Left ventricle myocardium inferior (tissue), 1 donor: ENCODE results near the gene AP3D1. TPM values are rescaled to one million over a fixed set of nuclear protein-coding genes. Genes with fewer than 3 reads are reported as not detected.

Source experiments
- DNase-seq: peaks from one replicate; pipeline ENCODE4 v3.0.0-alpha.2; 2020
- H3K27ac ChIP-seq: fragments of 200-600 bp; replicated peaks from 2 replicates; pipeline ENCODE4 v1.8.0; 2021
- H3K27me3 ChIP-seq: fragments of 200-600 bp; 2 replicates; pipeline ENCODE4 v1.8.0; 2021; ENCODE audit warnings: low read depth
- H3K36me3 ChIP-seq: fragments of 200-600 bp; 2 replicates; pipeline ENCODE4 v1.8.0; 2021
- H3K4me1 ChIP-seq: fragments of 200-600 bp; 2 replicates; pipeline ENCODE4 v1.8.0; 2021
- H3K4me3 ChIP-seq: fragments of 200-600 bp; 2 replicates; pipeline ENCODE4 v1.8.0; 2021; ENCODE audit warnings: mild to moderate bottlenecking, moderate library complexity
- H3K9me3 ChIP-seq: fragments of 200-600 bp; replicated peaks from 2 replicates; pipeline ENCODE4 v1.8.0; 2021
- intact Hi-C: fragments of 100-400 bp; cut with micrococcal nuclease; formaldehyde crosslinking; loops from one replicate; pipeline ENCODE4 v1.11.0; 2022
- total RNA-seq: library from RNA; stranded (reverse); fragmentation: NEBNext Ultra II Directional; extraction: Animal tissue kit (Norgen Biotek cat#: 25700); gene quantifications from one replicate; pipeline ENCODE4 v1.2.1, GENCODE V29; 2021
- TF ChIP-seq, protein P1 (sequence below): fragments of 200-600 bp; IDR thresholded peaks from 2 replicates; pipeline ENCODE4 v1.8.0; 2021; ENCODE audit warnings: antibody characterized with exemption, mild to moderate bottlenecking, borderline replicate concordance
- donor health status: DM: no; HTN: yes; CAD: no; lungs with severe emphysema.

Gene AP3D1
- total RNA-seq, 1 donor from 2014 or later = 75.4 TPM

DNA sequence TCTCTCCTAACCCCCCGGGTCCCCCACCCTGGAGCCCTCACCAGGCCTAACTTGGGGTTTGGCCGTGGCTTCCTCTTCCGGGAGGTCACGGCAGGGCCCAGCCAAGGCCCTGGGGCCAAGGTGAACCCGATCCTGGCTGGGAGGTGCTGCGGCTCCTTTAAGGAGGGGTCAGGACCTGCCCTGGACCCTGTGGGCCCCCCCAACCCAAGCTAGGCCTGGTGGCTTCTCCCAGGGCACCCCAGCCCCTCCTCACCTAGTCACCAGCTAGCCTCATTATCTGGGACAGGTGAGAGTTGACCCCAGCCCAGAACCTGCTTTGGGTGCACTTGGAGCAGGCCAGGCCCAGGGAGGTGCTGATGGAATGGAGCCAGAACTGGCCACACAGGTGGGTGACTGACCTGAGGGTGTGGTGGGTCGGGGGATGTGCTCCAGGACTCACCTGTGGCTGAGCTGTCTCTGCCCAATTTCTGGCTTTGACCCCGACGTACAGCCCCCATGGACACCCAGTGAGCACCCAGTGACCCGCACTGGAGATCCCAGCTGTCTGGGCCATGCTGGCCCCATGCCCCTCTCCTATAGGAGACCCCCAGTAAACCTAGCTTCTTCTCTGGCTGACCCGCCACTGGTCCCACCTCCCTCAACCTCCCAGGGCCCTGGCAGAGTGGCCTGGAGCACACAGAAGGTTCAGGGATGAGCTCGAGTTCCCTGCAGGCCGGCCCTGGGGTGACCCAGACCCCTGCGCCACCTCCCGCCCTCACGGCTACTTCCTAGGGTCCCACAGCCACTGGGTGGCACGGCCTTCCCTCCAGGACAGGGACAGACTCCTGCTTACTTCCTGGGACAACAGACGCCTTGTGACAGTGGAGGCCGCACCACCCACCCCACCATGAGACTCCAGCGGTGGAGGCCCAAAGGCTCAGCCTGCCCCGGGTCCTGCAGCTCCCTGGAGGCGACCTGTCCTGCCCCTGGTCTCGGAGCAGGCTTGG lies 93.6 kb downstream of the AP3D1 start:
- Histone ChIP-seq H3K27me3 (no peaks in the 10 kb centered on the region), H3K4me1 (peaks cover 89% of the 10 kb centered on the region), H3K4me3 (no peak overlapping the region), H3K27ac (peak overlapping the region; percentile 100), H3K36me3 (no peaks in the 10 kb centered on the region), H3K9me3 (no peaks in the 10 kb centered on the region)
- no peak for DNase-seq
- TF ChIP-seq, protein P1, sequence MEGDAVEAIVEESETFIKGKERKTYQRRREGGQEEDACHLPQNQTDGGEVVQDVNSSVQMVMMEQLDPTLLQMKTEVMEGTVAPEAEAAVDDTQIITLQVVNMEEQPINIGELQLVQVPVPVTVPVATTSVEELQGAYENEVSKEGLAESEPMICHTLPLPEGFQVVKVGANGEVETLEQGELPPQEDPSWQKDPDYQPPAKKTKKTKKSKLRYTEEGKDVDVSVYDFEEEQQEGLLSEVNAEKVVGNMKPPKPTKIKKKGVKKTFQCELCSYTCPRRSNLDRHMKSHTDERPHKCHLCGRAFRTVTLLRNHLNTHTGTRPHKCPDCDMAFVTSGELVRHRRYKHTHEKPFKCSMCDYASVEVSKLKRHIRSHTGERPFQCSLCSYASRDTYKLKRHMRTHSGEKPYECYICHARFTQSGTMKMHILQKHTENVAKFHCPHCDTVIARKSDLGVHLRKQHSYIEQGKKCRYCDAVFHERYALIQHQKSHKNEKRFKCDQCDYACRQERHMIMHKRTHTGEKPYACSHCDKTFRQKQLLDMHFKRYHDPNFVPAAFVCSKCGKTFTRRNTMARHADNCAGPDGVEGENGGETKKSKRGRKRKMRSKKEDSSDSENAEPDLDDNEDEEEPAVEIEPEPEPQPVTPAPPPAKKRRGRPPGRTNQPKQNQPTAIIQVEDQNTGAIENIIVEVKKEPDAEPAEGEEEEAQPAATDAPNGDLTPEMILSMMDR = no peak
- intact Hi-C loops = no loop called here

DNA sequence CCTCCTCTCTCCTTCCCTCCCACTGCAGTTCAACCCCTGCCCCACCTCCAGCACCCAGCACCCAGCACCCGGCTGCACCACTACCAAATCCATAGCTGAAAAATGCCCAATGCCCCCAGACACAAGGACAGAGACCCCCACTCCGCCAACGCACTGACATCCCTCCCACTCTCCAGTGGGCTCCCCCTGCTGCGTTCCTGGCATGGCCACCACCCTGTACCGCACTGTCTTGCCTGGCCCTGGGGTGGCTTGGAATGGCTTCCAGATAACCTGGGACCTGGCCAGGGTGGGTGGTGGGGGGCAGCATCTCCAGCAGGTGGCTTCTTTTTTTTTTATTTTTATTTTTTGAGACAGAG lies 94.6 kb downstream of the AP3D1 start:
- Histone ChIP-seq H3K36me3 (no peaks in the 10 kb centered on the region), H3K4me1 (peaks cover 88% of the 10 kb centered on the region), H3K9me3 (no peaks in the 10 kb centered on the region), H3K27me3 (no peaks in the 10 kb centered on the region), H3K4me3 (no peak overlapping the region), H3K27ac (peak overlapping the region; percentile 100)
- no peak for DNase-seq
- TF ChIP-seq, protein P1 = no peak
- intact Hi-C loops = no loop called here

GRCh38 chr19:2055931-2056836 lies 95.2 kb downstream of the AP3D1 start:
- no peaks in the 10 kb centered on the region for H3K9me3 ChIP-seq
- no peaks in the 10 kb centered on the region for H3K36me3 ChIP-seq
- peak overlapping the region; percentile 100 for H3K27ac ChIP-seq
- peak; percentile 71 for DNase-seq
- TF ChIP-seq, protein P1 = no peak
- H3K27me3 ChIP-seq = no peaks in the 10 kb centered on the region
- intact Hi-C loops = no loop called here
- peak overlapping the region; percentile 62 for H3K4me3 ChIP-seq
- H3K4me1 ChIP-seq = peaks cover 91% of the 10 kb centered on the region

- Histone ChIP-seq H3K9me3 (no peaks in the 10 kb centered on the region), H3K36me3 (no peaks in the 10 kb centered on the region), H3K27ac (peak overlapping the region; percentile 100), H3K4me1 (peaks cover 87% of the 10 kb centered on the region), H3K4me3 (no peak overlapping the region), H3K27me3 (no peaks in the 10 kb centered on the region)
- no peak for DNase-seq
- intact Hi-C loops = no loop called here
- TF ChIP-seq, protein P1 = no peak
Observed at GRCh38 chr19:2054763-2055162, 96.6 kb downstream of the AP3D1 start.

GRCh38 chr19:2053601-2054389 lies 97.6 kb downstream of the AP3D1 start:
- H3K27ac ChIP-seq = peak overlapping the region; percentile 100
- no peak overlapping the region for H3K4me3 ChIP-seq
- no peaks in the 10 kb centered on the region for H3K27me3 ChIP-seq
- DNase-seq = peak; percentile 86
- H3K36me3 ChIP-seq = peaks cover 3% of the 10 kb centered on the region
- no peaks in the 10 kb centered on the region for H3K9me3 ChIP-seq
- TF ChIP-seq, protein P1 = no peak
- H3K4me1 ChIP-seq = peaks cover 87% of the 10 kb centered on the region
- intact Hi-C loops = no loop called here
